HEK293T (cell line): ENCODE measurements around the gene BMP15.

Source experiments
- BHLHE40 ChIP-seq: fragments of 450-650 bp; IDR thresholded peaks from 2 replicates; pipeline ENCODE4 v1.6.1; 2016; ENCODE audit warnings: mild to moderate bottlenecking, moderate library complexity, borderline replicate concordance
- FOXA1 ChIP-seq: fragments of 450-650 bp; IDR thresholded peaks from 2 replicates; pipeline ENCODE4 v1.6.1; 2016; ENCODE audit warnings: mild to moderate bottlenecking
- NFRKB ChIP-seq: fragments of 450-650 bp; IDR thresholded peaks from 2 replicates; pipeline ENCODE4 v1.6.1; 2016; ENCODE audit warnings: mild to moderate bottlenecking, moderate library complexity
- SUZ12 ChIP-seq: fragments of 450-650 bp; IDR thresholded peaks from 2 replicates; pipeline ENCODE4 v1.6.1; 2016; ENCODE audit warnings: mild to moderate bottlenecking
- TARDBP ChIP-seq: fragments of 450-650 bp; IDR thresholded peaks from 2 replicates; pipeline ENCODE4 v1.6.1; 2016

DNA sequence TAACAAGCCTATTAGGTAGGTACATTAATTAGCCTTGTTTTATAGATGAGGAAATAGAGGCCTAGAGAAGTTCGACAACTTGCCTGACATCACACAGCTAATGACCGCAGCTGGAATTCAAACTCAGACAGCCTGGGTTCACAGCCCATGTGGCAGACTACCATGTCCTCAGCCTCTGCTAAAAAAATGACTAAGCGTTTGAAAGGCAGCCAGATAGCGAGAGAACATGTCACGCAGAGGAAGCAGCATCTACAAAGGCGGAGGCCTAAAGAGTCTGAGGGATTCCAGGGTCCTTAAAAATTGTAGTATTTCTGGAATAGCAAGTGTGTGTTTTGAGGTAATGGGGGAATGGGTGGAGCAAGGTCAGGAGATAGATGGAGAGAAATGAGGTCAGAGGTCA lies 33.2 kb upstream of the BMP15 start:
- no peak for TF ChIP-seq FOXA1
- TF ChIP-seq SUZ12: no peak
- no peak for TF ChIP-seq NFRKB
- no peak for TF ChIP-seq BHLHE40
- no peak for TF ChIP-seq TARDBP
